G401 (cell line): Measurements from ENCODE around the gene AMT. TPM values are rescaled to one million over a fixed set of nuclear protein-coding genes. Genes with fewer than 3 reads are reported as not detected.
A peak's percentile ranks its signal among the peaks of the same experiment; 100 is the strongest.
"Not testable (repeated sequence)": the region's sequence is repeated elsewhere in the genome, so short reads cannot be mapped to it uniquely, and the experiment has no call there.

ENCODE experiments used
- DNase-seq: peaks from one replicate; pipeline ENCODE4 v3.0.0-alpha.2; 2015; ENCODE audit warnings: low spot score
- in situ Hi-C: cut with HindIII; loops from 2 replicates; pipeline ENCODE4 v1.10.0; 2016; ENCODE audit warnings: low sequenced_read_pairs, mixed read lengths
- total RNA-seq: library from RNA; depleted of rRNA; stranded (reverse); fragments of >200 nt; shearing (Covaris generic); gene quantifications from 2 replicates; pipeline ENCODE4 v1.2.3, GENCODE V29; 2014; rRNA removed

The AMT gene
- total RNA-seq, 1 experiment from 2014 or later, result 0.14 TPM

- in situ Hi-C loops, result no loop called here
- no peak for DNase-seq
Measured at GRCh38 chr3:49403891-49404290, 18.4 kb downstream of the AMT start.

- in situ Hi-C loops, result no loop called here
- no peak for DNase-seq
Measured at GRCh38 chr3:49401766-49402165, 20.5 kb downstream of the AMT start.

GRCh38 chr3:49399461-49399860 is 22.8 kb downstream of the AMT start:
- DNase-seq, result no peak
- in situ Hi-C loops, result no loop called here

GRCh38 chr3:49397470-49397869 is 24.8 kb downstream of the AMT start:
- DNase-seq, result peak; percentile 81
- in situ Hi-C loops, result no loop called here

GRCh38 chr3:49391310-49391709 is 31.0 kb downstream of the AMT start:
- DNase-seq, in situ Hi-C loops: not testable (repeated sequence)

GRCh38 chr3:49389297-49389696 is 33.0 kb downstream of the AMT start:
- DNase-seq, result no peak
- in situ Hi-C loops, result no loop called here

- in situ Hi-C loops, result no loop called here
- no peak for DNase-seq
Measured at GRCh38 chr3:49388289-49388820, 33.9 kb downstream of the AMT start.

- in situ Hi-C loops, result no loop called here
- DNase-seq, result no peak
Measured at GRCh38 chr3:49387721-49388120, 34.6 kb downstream of the AMT start.

GRCh38 chr3:49386056-49386756 is 36.1 kb downstream of the AMT start:
- in situ Hi-C loops, result no loop called here
- DNase-seq, result no peak

GRCh38 chr3:49385617-49386016 is 36.7 kb downstream of the AMT start:
- no peak for DNase-seq
- in situ Hi-C loops, result no loop called here

GRCh38 chr3:49383387-49383786 is 38.9 kb downstream of the AMT start:
- no peak for DNase-seq
- in situ Hi-C loops, result no loop called here

GRCh38 chr3:49378249-49378895 is 43.9 kb downstream of the AMT start:
- DNase-seq, result peak; percentile 29
- in situ Hi-C loops, result no loop called here

GRCh38 chr3:49377483-49377882 is 44.8 kb downstream of the AMT start:
- in situ Hi-C loops, result no loop called here

GRCh38 chr3:49371946-49372345 is 50.3 kb downstream of the AMT start:
- in situ Hi-C loops, result no loop called here
- no peak for DNase-seq

More at GRCh38 chr3:49377483-49377882, 44.8 kb downstream of the AMT start:
- no peak for DNase-seq

GRCh38 chr3:49370585-49371290 is 51.5 kb downstream of the AMT start:
- in situ Hi-C loops, result no loop called here
- DNase-seq, result no peak

Other genes starting within 250 kb of the AMT start
- 0.31 and 1.7 TPM in 2 replicates for gene C3orf62, start 145.2 kb downstream of the AMT start, total RNA-seq
- gene USP4, start 82.4 kb downstream of the AMT start, total RNA-seq, result 21.6 and 25.3 TPM in 2 replicates
- 2.5 TPM in 1 of 2 replicates, not detected in the other for gene GPX1, start 64.1 kb downstream of the AMT start, total RNA-seq
- gene RHOA, start 10.5 kb downstream of the AMT start, total RNA-seq, result 562 and 605 TPM in 2 replicates
- 23.7 and 25.7 TPM in 2 replicates for gene TCTA, start 10.1 kb downstream of the AMT start, total RNA-seq
- gene NICN1, start 6.9 kb upstream of the AMT start, total RNA-seq, result 7.4 and 7.8 TPM in 2 replicates
- gene DAG1, start 47.8 kb upstream of the AMT start, total RNA-seq, result 91.3 and 143 TPM in 2 replicates
- 0.24 and 0.31 TPM in 2 replicates for gene BSN, start 132.0 kb upstream of the AMT start, total RNA-seq